ENCODE measurements around the gene RALBP1. TPM values are rescaled to one million over a fixed set of nuclear protein-coding genes. Genes with fewer than 3 reads are reported as not detected.

Gene RALBP1
- total and polyA plus RNA-seq, 9 of the 15 experiments (the other 6 are each of a cell fraction or from before 2014, with no cell fraction given): 10.9 to 70.0 (median 61.3) TPM

- Histone ChIP-seq H3K36me3 (ENCODE audit: control insufficient read depth, insufficient read depth, low read length) (no peaks in the 10 kb centered on the region), H3K27me3 (ENCODE audit: control insufficient read depth in 2 of 2, insufficient read depth in 2 of 2, low read length in 2 of 2) (no peaks in the 10 kb centered on the region), H3K79me2 (ENCODE audit: control insufficient read depth, insufficient read depth, low read length) (no peaks in the 10 kb centered on the region), H3K9me3 (replicated peaks; ENCODE audit: control insufficient read depth, insufficient read depth, low read depth, low read length) (no peaks in the 10 kb centered on the region; the same call in 1 of the 2 replicates), H3K27ac (ENCODE audit: extremely low read depth, low read depth, low read length) (no peak overlapping the region), H3K9me1 (ENCODE audit: control insufficient read depth, insufficient read depth, low read length) (no peaks in the 10 kb centered on the region), H4K20me1 (replicated peaks; ENCODE audit: control insufficient read depth, insufficient read depth, low read length) (no peaks in the 10 kb centered on the region), H3K4me3 (no peak overlapping the region), H2AFZ (ENCODE audit: low read depth, low read length) (no peak overlapping the region), H3K9ac (ENCODE audit: insufficient read depth in 1 of 2, low read depth in 2 of 2, low read length in 2 of 2) (no peak overlapping the region), H3K4me2 (ENCODE audit: insufficient read depth, low read length) (no peak overlapping the region), H3K4me1 (replicated peaks in 1 of 2; ENCODE audit: control insufficient read depth in 2 of 2, insufficient read depth in 2 of 2, low read length in 2 of 2) (no peaks in the 10 kb centered on the region)
- WGBS (ENCODE audit: insufficient coverage, low coverage, missing lambda C conversion rate): 35% methylated on average over 2 of the region's 2 CpGs
- FAIRE-seq (no peak), ATAC-seq (no peak), DNase-seq (ENCODE audit: extremely low read depth in 1 of 4, low spot score in 3 of 4) (no peak)
- ChIA-PET POLR2A (interaction anchor here (2.8 kb wide), 1 partner anchor 9 kb away, joined by 10 read pairs; the partner anchor contains the start of gene RALBP1), CTCF (ENCODE audit: low intra/inter-chr PET ratio) (no interaction called here)
- in situ Hi-C loops (cut with MboI) (no loop called here), intact Hi-C loops (cut with micrococcal nuclease) (no loop called here)
- TF ChIP-seq EP400 (IDR thresholded peaks at IDR 0.05) (peak; percentile 30; the same call in 1 of the 2 replicates), SMARCA5 (IDR thresholded peaks at IDR 0.05) (peak; percentile 92), BCOR (IDR thresholded peaks at IDR 0.05) (peak; percentile 77), MAFF (IDR thresholded peaks at IDR 0.05; ENCODE audit: low read length) (no peak), ZNF507 (tag; conservative IDR thresholded peaks at IDR 0.05) (peak; percentile 100), ARNT (IDR thresholded peaks at IDR 0.05) (peak in 1 of 2 experiments; percentile 70; a peak in 1 of 4 replicates), CBX1 (IDR thresholded peaks at IDR 0.05; ENCODE audit: low read depth) (0 out of 2 replicates have a peak, but pooled peaks have one; percentile 57), ZEB2 (IDR thresholded peaks at IDR 0.05) (0 out of 2 replicates have a peak, but pooled peaks have one; percentile 50), TRIM24 (IDR thresholded peaks at IDR 0.05) (peak; percentile 27 to 66; a peak in 2 of 4 replicates), ADNP (tag; IDR thresholded peaks at IDR 0.05) (0 out of 2 replicates have a peak, but pooled peaks have one; percentile 37), THRB (CRISPR knock-in tag; conservative IDR thresholded peaks at IDR 0.05) (no peak), TRIM28 (IDR thresholded peaks at IDR 0.05) (peak; percentile 94), ZNF354B (CRISPR knock-in tag; IDR thresholded peaks at IDR 0.05) (peak; percentile 100), CBX3 (IDR thresholded peaks at IDR 0.05; ENCODE audit: borderline replicate concordance in 1 of 2, low read length in 2 of 2) (peak in 1 of 2 experiments; percentile 97; a peak in 2 of 3 replicates), RBM25 (IDR thresholded peaks at IDR 0.05; ENCODE audit: low read depth, low read length, severe bottlenecking) (peak; percentile 89), ZKSCAN8 (CRISPR knock-in tag; IDR thresholded peaks at IDR 0.05) (no peak), FOXO4 (CRISPR knock-in tag; IDR thresholded peaks at IDR 0.05) (no peak), ZNF280A (IDR thresholded peaks at IDR 0.05; ENCODE audit: low read depth, partially characterized antibody) (peak; percentile 88), KDM1A (IDR thresholded peaks at IDR 0.05) (peak; percentile 8 to 35; a peak in 1 of 4 replicates), RCOR1 (IDR thresholded peaks at IDR 0.05; ENCODE audit: borderline replicate concordance in 1 of 2, low read depth in 2 of 2, low read length in 2 of 2) (peak in 1 of 2 experiments; percentile 70; a peak in 1 of 4 replicates), CBX5 (IDR thresholded peaks at IDR 0.05; ENCODE audit: borderline replicate concordance, low read depth) (0 out of 2 replicates have a peak, but pooled peaks have one; percentile 56)
- BruUV-seq (replicated peaks): no TSS peak
Measured at GRCh38 chr18:9466127-9466526, 9.2 kb upstream of the RALBP1 start.

Data from K562 (cell line).